ENCODE measurements around the gene TMEM107. TPM values are rescaled to one million over a fixed set of nuclear protein-coding genes. Genes with fewer than 3 reads are reported as not detected.
"Not testable (repeated sequence)": the region's sequence is repeated elsewhere in the genome, so short reads cannot be mapped to it uniquely, and the experiment has no call there.

The TMEM107 gene
- total RNA-seq, 4 donors from 2014 or later, result 0.77 to 42.6 (median 25.1) TPM

GRCh38 chr17:8173056-8173870, 2.9 kb downstream of the TMEM107 start:
- Histone ChIP-seq H3K4me1 (peaks cover 0 to 11% of the 10 kb centered on the region in 2 donors), H3K9me3 (no peaks in the 10 kb centered on the region), H3K27ac (peak overlapping the region; percentile 88 to 96), H3K4me3 (peak overlapping the region; percentile 20 to 34), H3K27me3 (no peaks in the 10 kb centered on the region), H3K36me3 (no peaks in the 10 kb centered on the region)
- peak; percentile 71 to 89 for DNase-seq
- peak; percentile 97 to 99 for TF ChIP-seq POLR2A (IDR thresholded peaks at IDR 0.05)
- TF ChIP-seq, protein P1, sequence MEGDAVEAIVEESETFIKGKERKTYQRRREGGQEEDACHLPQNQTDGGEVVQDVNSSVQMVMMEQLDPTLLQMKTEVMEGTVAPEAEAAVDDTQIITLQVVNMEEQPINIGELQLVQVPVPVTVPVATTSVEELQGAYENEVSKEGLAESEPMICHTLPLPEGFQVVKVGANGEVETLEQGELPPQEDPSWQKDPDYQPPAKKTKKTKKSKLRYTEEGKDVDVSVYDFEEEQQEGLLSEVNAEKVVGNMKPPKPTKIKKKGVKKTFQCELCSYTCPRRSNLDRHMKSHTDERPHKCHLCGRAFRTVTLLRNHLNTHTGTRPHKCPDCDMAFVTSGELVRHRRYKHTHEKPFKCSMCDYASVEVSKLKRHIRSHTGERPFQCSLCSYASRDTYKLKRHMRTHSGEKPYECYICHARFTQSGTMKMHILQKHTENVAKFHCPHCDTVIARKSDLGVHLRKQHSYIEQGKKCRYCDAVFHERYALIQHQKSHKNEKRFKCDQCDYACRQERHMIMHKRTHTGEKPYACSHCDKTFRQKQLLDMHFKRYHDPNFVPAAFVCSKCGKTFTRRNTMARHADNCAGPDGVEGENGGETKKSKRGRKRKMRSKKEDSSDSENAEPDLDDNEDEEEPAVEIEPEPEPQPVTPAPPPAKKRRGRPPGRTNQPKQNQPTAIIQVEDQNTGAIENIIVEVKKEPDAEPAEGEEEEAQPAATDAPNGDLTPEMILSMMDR (IDR thresholded peaks at IDR 0.05), result peak in 2 of 4 experiments; percentile 7 to 10
- intact Hi-C loops (cut with DNase I; ENCODE audit: low total_unique reads), result no loop called here

DNA sequence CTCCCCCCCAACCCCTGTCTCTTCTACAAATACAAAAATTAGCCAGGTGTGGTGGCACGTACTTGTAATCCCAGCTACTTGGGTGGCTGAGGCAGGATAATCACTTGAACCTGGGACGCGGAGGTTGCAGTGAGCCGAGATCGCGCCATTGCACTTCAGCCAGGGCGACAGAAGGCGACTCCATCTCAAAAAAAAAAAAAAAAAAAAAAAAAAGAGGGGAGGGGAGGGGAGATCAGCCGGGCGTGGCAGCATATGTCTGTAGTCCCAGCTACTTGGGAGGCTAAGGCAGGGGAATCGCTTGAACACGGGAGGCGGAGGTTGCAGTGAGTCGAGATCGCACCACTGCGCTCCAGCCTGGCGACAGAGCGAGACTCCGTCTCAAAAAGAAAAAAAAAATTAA, 6.0 kb downstream of the TMEM107 start:
- H3K27ac ChIP-seq; H3K9me3 ChIP-seq; H3K4me3 ChIP-seq; H3K27me3 ChIP-seq; DNase-seq; H3K36me3 ChIP-seq; H3K4me1 ChIP-seq; intact Hi-C loops (cut with DNase I; ENCODE audit: low total_unique reads): not testable (repeated sequence)

GRCh38 chr17:8167526-8167925, 8.7 kb downstream of the TMEM107 start:
- Histone ChIP-seq H3K9me3 (no peaks in the 10 kb centered on the region), H3K27me3 (no peaks in the 10 kb centered on the region), H3K4me3 (no peak overlapping the region), H3K36me3 (no peaks in the 10 kb centered on the region), H3K27ac (no peak overlapping the region), H3K4me1 (peaks cover 14 to 15% of the 10 kb centered on the region in 2 donors)
- TF ChIP-seq, protein P1 (IDR thresholded peaks at IDR 0.05), result no peak
- no peak for TF ChIP-seq POLR2A (IDR thresholded peaks at IDR 0.05)
- no peak for DNase-seq
- intact Hi-C loops (cut with DNase I; ENCODE audit: low total_unique reads), result no loop called here

DNA sequence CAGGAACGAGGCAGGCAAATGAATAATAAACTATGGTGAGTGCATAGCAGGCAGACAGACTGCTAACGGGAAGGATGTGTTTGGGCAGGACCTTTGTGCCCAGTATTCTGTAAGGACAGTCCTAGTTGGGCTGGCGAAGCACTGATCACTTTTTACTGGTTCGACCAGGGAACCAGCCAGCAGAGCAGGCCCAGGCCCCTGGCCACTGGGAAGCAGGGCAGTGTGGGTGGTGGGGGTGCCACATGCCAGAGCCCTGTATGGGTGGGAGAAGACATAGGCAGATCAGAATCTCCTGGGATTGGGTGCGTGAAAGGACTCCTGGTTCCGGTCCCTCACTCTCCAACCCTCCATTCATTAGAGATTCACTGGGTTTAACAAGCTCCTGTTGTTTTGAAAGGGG, 9.4 kb downstream of the TMEM107 start:
- H3K27me3 ChIP-seq, result no peaks in the 10 kb centered on the region
- no peaks in the 10 kb centered on the region for H3K9me3 ChIP-seq
- H3K27ac ChIP-seq, result peak overlapping the region in 1 of 2 donors; percentile 97
- H3K4me3 ChIP-seq, result no peak overlapping the region
- TF ChIP-seq, protein P1 (IDR thresholded peaks at IDR 0.05), result no peak
- TF ChIP-seq POLR2A (IDR thresholded peaks at IDR 0.05), result no peak
- no peak for DNase-seq
- intact Hi-C loops (cut with DNase I; ENCODE audit: low total_unique reads), result no loop called here
- peaks cover 14 to 16% of the 10 kb centered on the region in 2 donors for H3K4me1 ChIP-seq
- no peaks in the 10 kb centered on the region for H3K36me3 ChIP-seq

- intact Hi-C loops (cut with DNase I; ENCODE audit: low total_unique reads), result no loop called here
- H3K36me3 ChIP-seq, result no peaks in the 10 kb centered on the region
Observed at GRCh38 chr17:8164815-8165131, 11.4 kb downstream of the TMEM107 start.

More at GRCh38 chr17:8164815-8165131, 11.4 kb downstream of the TMEM107 start:
- no peak overlapping the region for H3K4me3 ChIP-seq
- H3K27me3 ChIP-seq, result no peaks in the 10 kb centered on the region
- H3K9me3 ChIP-seq, result no peaks in the 10 kb centered on the region
- TF ChIP-seq, protein P1 (IDR thresholded peaks at IDR 0.05), result no peak
- no peak for TF ChIP-seq POLR2A (IDR thresholded peaks at IDR 0.05)
- peaks cover 14 to 26% of the 10 kb centered on the region in 2 donors for H3K4me1 ChIP-seq
- peak overlapping the region; percentile 97 to 100 for H3K27ac ChIP-seq
- no peak for DNase-seq
